ENCODE data around the gene CKS2.

The CKS2 gene

DNA sequence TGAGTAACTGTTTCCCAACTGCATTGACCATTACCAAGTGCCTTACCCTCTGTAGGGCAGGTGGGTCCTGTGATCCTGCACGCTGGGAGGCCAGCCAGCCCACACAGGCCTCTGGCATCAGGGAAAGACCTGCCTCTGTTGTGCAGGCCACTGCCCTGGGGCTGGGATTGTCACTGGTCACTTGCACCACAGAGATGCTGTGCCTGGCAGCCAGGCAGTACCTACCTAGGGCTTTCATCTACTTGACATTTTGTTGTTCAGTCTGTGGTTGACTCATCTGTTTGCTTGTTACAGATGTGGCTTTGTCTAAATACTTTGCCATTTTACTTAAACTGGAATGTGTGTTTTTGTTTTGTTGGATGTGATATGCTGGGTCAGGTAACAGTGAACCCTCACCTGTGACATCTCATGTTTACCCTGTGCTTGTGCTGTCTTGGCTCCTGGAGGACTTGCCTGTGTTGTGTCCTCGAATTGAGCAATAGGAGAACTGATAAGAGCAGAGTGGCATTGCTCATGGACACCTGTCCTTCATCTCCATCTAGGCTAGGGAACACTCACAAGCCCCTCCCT, 40.1 kb downstream of the CKS2 start:
- no peak for DNase-seq

DNA sequence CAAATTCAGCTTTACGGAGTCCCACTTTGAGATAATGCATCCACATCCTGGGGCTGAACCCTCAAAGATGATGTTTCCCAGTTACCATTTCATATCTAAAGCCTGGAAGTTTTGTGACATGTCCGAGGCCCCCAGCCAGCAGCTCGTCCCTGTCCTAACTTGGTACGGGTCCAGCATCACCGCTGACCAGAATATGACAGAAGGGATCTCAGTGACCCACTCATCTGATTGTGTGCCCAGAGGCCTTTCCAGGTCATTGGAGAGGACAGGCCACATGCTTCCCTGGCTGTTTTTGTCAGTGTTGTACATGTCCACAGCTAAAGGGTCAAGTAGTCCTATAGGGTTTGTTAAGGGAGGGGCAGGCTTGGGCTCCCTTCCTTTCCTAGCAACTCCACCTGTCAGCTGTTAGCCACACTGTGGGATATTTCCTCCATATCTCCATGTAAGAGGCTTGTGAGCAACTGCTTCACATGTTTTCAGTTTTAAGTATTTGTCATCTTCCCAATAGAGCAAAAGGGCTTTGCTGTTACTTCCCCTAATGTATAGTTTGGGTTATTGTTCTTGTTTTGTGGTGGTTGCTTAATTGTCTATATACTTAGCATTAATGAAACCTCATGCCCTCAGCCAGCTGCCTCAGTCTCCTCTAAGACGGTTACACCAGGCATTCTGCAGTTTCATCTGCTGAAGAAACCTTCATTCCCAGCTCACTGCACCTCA, 40.7 kb downstream of the CKS2 start:
- DNase-seq: no peak

- DNase-seq: no peak
Measured at GRCh38 chr9:89352451-89352850, 41.5 kb downstream of the CKS2 start.

- DNase-seq: no peak
Measured at GRCh38 chr9:89352874-89353649, 42.1 kb downstream of the CKS2 start.

DNA sequence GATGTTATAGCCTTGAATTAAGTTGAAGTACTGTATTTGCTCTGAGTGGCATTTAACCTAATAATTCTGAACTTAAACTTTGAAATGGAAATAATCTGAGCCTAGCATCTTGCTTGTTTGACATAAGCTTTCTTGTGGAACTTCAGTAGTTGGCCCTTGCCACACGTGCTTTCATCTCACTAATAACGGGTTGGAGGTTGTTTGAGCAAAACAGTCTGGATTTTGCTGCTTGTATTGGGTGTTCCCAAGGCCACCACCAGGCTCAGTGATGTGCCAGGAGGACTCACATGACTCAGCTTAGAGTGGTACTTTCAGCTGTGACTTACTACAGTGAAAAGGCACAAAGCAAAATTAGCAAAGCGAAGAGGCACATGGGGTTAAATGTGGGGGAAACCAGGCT, 43.0 kb downstream of the CKS2 start:
- no peak for DNase-seq

GRCh38 chr9:89354471-89354870, 43.5 kb downstream of the CKS2 start:
- no peak for DNase-seq

- no peak for DNase-seq
Measured at GRCh38 chr9:89356782-89357181, 45.8 kb downstream of the CKS2 start.

GRCh38 chr9:89357331-89358197, 46.6 kb downstream of the CKS2 start:
- DNase-seq: no peak

- no peak for DNase-seq
Measured at GRCh38 chr9:89358376-89358916, 47.5 kb downstream of the CKS2 start.

GRCh38 chr9:89358985-89359384, 48.0 kb downstream of the CKS2 start:
- DNase-seq: no peak

- no peak for DNase-seq
Measured at GRCh38 chr9:89359751-89360261, 48.8 kb downstream of the CKS2 start.

DNA sequence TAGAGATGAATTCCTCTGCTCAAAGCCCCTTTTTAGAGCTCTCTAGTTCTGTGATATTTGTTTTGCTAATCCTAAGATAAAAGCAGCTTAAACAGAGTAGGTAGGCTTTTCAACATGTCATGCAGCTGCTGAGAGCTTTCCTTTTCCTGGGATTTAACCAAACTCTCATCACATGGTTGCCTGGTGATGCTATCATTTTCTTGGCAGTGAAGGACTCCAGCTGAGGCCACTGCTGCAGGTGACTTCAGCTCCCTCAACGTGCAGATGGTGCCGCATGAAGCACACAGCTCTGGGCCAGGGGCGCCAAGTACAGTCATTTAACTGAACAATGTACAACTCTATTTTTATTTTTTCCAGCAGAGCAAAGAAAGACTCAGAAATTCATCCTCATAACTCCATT, 49.5 kb downstream of the CKS2 start:
- DNase-seq: no peak

- DNase-seq: no peak
Measured at GRCh38 chr9:89361031-89361430, 50.0 kb downstream of the CKS2 start.

DNA sequence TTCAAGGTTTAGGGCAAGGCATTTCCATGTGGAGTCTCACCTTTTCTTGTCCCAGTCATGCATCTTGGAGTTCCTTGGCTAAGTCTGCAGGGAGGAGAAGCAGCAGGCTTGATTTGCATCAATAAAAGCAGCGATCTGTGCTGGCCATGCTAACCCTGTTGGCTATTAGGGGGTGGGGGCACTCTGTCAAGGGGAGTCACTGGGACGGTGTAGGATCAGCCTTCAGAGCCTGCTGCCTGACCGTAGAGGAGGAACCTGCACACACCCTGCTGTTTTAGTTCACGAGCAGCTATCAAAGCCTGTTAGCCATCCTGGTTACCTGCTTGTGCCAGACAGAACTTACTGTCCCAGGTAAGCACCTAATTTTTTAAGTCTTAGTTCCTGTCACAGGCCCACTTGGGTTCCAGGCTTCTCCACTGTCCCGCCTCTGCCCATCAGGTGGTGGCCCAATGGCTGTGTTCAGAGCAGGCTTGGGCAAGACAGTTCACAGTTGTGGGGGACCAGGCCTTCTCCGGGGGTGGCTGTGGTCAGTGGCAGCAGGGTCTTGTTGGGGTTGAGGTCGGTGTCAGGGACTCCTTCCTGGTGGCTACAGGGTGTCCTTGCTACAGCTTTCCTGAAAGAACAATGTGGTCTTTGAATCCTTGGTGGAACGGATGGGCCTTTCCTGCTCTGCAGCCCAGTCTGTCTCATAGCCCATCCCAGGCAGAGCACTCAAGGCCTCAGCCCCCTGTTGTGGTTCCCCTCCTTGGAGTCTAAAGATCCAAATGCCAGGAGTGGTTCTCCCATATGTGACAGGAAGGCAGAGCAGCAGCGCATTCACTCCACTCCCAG, 51.0 kb downstream of the CKS2 start:
- DNase-seq: no peak

- DNase-seq: no peak
Measured at GRCh38 chr9:89362647-89363310, 51.8 kb downstream of the CKS2 start.

GRCh38 chr9:89363311-89363670, 52.3 kb downstream of the CKS2 start:
- no peak for DNase-seq

DNA sequence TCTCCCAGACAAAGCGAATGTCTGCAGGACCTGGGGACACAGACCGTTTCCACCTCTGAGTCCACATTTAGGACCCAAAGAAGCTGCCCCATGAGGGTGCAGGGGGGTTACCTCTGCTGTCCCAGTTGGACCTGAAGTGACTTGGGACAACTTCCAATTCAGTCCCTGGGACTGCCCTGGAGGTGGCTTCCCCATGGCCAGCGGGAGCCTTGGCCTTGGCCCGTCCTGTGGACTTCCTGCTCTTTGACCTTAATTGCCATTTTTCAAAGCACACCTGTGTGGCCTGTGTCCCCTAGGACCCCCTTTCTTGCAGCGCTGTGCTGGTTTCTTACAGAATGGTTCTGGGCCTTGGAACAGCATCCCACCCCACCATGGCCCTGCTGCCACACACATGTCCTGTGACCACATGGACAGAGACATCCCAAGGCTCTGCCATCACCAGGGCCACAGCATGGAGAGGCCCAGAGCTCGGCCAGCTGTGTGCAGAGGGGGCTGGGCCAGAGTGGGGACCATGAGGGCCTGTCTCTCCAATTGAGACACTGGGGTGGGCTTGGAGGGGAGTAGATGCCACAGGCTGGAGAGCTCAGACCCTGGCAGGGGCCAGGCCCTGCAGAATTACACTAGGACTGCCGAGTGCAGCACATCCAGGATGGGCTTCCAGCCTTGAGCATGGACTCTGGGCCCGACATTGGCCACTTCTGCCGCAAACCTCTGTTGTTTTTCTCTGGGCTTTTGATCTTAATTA, 53.1 kb downstream of the CKS2 start:
- no peak for DNase-seq

DNA sequence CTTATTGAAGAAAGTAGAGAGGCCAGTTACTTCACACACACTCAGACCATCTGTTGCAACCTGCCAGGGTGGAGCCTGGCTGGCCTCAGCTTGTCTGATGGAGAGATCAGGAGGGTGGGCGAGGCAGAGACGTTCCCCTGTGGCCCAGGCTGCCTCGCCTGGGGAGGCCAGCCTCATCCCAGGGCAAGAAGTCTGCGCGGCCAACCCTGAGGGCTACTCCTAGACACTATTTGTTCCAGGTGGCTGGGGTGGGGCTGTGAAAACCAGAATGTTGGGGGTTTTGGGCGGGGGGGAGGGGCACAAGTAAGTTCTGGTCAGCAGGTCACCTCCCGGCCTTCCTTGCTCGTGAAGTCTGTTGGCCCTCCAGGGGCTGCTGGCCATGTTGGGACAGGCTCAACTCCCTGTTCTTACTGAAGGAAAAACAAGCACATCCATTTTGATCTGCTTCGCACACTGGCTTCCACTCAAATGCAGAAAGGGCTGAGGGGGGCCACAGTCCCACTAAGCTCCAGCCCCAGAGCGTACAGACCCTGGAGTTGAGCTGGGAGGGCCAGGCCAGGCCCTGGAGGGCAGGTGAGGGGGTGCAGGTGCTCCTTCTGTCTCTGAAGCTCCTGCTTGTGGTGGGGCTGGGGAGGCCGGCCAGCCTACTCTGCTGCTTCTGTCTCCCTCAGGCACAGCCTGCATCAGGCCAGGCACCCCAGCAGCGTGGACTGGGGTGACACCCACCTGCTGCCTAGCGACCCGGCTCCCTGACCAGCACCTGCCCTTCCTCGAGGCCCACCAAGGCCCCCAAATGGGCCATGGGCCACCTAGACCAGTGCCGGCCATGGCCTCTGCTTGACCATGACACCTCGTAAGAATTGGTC, 53.9 kb downstream of the CKS2 start:
- no peak for DNase-seq

DNA sequence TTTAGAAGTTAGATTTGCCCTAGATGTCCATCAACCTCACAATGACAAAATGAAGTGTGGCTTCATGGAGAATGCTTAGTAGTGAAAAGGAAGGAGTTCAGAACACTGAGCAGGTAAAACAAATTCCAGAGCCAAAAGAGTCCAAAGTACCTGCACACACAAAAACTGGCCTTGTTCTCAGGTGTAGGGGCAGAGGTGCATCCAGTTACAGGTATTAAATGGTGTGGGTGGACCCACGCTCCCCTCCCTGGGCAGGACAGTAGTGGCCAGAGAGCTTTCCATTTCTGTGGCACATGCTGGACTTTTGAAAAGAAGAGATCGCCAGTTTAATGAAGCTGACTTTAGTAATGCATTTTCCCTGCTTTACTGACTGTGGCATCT, 54.5 kb downstream of the CKS2 start:
- DNase-seq: no peak
